ENCODE measurements around the gene ABCF3.
A peak's percentile ranks its signal among the peaks of the same experiment; 100 is the strongest.

- TF ChIP-seq POLR2A (IDR thresholded peaks at IDR 0.05; ENCODE audit: low read depth) (no peak), POLR2AphosphoS5 (IDR thresholded peaks at IDR 0.05) (peak in 1 of 2 donors; percentile 96)
- TF ChIP-seq, protein P1, sequence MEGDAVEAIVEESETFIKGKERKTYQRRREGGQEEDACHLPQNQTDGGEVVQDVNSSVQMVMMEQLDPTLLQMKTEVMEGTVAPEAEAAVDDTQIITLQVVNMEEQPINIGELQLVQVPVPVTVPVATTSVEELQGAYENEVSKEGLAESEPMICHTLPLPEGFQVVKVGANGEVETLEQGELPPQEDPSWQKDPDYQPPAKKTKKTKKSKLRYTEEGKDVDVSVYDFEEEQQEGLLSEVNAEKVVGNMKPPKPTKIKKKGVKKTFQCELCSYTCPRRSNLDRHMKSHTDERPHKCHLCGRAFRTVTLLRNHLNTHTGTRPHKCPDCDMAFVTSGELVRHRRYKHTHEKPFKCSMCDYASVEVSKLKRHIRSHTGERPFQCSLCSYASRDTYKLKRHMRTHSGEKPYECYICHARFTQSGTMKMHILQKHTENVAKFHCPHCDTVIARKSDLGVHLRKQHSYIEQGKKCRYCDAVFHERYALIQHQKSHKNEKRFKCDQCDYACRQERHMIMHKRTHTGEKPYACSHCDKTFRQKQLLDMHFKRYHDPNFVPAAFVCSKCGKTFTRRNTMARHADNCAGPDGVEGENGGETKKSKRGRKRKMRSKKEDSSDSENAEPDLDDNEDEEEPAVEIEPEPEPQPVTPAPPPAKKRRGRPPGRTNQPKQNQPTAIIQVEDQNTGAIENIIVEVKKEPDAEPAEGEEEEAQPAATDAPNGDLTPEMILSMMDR (IDR thresholded peaks at IDR 0.05) = no peak
Measured at GRCh38 chr3:184185461-184186183, 377 bp upstream of the ABCF3 start.
